HL-60 (cell line): ENCODE measurements around the gene ZNF77.
"Not testable (repeated sequence)": the region's sequence is repeated elsewhere in the genome, so short reads cannot be mapped to it uniquely, and the experiment has no call there.

Source experiments
- DNase-seq, 2 experiments: peaks; one replicate each; pipeline ENCODE4 v3.0.0-alpha.2; 2010 to 2020; ENCODE audit warnings: low read depth in 1 of 2, low spot score in 1 of 2
- H3K27ac ChIP-seq: fragments of 250-450 bp; sonication (Bioruptor Pico); replicated peaks from 2 replicates; pipeline ENCODE4 v1.5.1; 2020; ENCODE audit warnings: mild to moderate bottlenecking, moderate library complexity
- H3K27me3 ChIP-seq: fragments of 250-450 bp; sonication (Bioruptor Pico); 2 replicates; pipeline ENCODE4 v1.5.1; 2021; ENCODE audit warnings: mild to moderate bottlenecking, moderate library complexity; ENCODE audit not compliant: insufficient read depth, poor library complexity, severe bottlenecking
- H3K4me3 ChIP-seq: replicated peaks from 2 replicates; pipeline ENCODE4 v1.5.1; 2011; ENCODE audit warnings: mild to moderate bottlenecking, control low read depth, low read length; ENCODE audit not compliant: insufficient read depth
- GABPA ChIP-seq: IDR thresholded peaks from 2 replicates; pipeline ENCODE4 v1.6.1; 2012; ENCODE audit warnings: low read depth
- POLR2AphosphoS5 ChIP-seq: IDR thresholded peaks from 2 replicates; pipeline ENCODE4 v1.6.1; 2012; ENCODE audit warnings: low read depth
- REST ChIP-seq: IDR thresholded peaks from 2 replicates; pipeline ENCODE4 v1.6.1; 2012; ENCODE audit warnings: low read depth; ENCODE audit not compliant: insufficient replicate concordance
- SPI1 ChIP-seq: IDR thresholded peaks from 2 replicates; pipeline ENCODE4 v1.6.1; 2012; ENCODE audit warnings: low read depth, mild to moderate bottlenecking, borderline replicate concordance
- TF ChIP-seq, protein P1 (sequence below): IDR thresholded peaks from one replicate; pipeline ENCODE4 v1.5.1; 2011; ENCODE audit warnings: low read length, control low read depth, inconsistent platforms; ENCODE audit not compliant: insufficient read depth

ZNF77 gene

DNA sequence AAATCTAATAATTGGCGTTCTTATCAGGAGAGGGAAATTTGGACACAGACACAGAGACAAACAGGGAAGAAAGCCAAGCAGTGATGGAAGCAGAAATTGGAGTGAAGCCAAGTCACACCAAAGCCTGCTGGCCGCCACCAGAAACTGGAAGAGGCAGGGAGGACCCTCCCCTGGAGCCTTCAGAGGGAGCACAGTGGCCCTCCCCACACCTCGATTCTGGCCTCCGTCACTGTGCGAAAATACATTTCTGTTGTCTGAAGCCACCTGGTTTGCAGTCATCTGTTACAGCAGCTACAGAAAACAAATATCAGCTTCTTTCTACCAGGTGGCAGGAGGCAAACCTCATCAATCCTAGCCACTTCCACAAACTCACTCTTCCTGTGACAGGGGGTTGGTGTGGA is 24.3 kb upstream of the ZNF77 start:
- DNase-seq: no peak
- Histone ChIP-seq H3K4me3 (no peak overlapping the region), H3K27ac (no peak overlapping the region), H3K27me3 (peaks cover 4% of the 10 kb centered on the region)
- no peak for TF ChIP-seq POLR2AphosphoS5
- TF ChIP-seq, protein P1, sequence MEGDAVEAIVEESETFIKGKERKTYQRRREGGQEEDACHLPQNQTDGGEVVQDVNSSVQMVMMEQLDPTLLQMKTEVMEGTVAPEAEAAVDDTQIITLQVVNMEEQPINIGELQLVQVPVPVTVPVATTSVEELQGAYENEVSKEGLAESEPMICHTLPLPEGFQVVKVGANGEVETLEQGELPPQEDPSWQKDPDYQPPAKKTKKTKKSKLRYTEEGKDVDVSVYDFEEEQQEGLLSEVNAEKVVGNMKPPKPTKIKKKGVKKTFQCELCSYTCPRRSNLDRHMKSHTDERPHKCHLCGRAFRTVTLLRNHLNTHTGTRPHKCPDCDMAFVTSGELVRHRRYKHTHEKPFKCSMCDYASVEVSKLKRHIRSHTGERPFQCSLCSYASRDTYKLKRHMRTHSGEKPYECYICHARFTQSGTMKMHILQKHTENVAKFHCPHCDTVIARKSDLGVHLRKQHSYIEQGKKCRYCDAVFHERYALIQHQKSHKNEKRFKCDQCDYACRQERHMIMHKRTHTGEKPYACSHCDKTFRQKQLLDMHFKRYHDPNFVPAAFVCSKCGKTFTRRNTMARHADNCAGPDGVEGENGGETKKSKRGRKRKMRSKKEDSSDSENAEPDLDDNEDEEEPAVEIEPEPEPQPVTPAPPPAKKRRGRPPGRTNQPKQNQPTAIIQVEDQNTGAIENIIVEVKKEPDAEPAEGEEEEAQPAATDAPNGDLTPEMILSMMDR: no peak

DNA sequence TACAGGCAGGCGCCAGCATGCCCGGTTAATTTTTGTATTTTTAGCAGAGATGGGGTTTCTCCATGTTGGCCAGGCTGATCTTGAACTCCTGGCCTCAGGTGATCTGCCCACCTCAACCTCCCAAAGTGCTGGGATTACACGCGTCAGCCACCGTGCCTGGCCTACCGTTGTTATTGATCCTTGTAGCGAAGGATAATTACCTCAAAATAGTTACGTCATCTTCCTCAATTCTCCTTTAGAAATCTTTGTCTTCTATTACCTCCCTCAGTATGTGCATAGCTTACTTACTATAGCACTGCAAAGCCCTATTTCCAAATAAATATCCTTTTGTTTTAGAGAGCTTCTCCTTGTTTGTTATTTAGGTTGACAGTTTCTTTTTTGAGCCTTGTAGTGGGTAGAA is 23.2 kb upstream of the ZNF77 start:
- no peak for DNase-seq
- H3K4me3 ChIP-seq: no peak overlapping the region
- no peak for TF ChIP-seq SPI1
- TF ChIP-seq POLR2AphosphoS5: no peak
- TF ChIP-seq, protein P1: no peak
- no peak for TF ChIP-seq REST
- no peak for TF ChIP-seq GABPA
- H3K27me3 ChIP-seq: peaks cover 4% of the 10 kb centered on the region
- H3K27ac ChIP-seq: no peak overlapping the region

GRCh38 chr19:2964874-2965273 is 20.1 kb upstream of the ZNF77 start:
- DNase-seq: no peak
- TF ChIP-seq, protein P1: no peak
- TF ChIP-seq GABPA (no peak), POLR2AphosphoS5 (no peak), REST (no peak), SPI1 (no peak)
- no peak overlapping the region for H3K4me3 ChIP-seq
- no peak overlapping the region for H3K27ac ChIP-seq
- no peaks in the 10 kb centered on the region for H3K27me3 ChIP-seq

GRCh38 chr19:2963631-2964030 is 18.9 kb upstream of the ZNF77 start:
- H3K27me3 ChIP-seq, H3K4me3 ChIP-seq, DNase-seq: not testable (repeated sequence)

More at GRCh38 chr19:2963631-2964030, 18.9 kb upstream of the ZNF77 start:
- not testable (repeated sequence) for H3K27ac ChIP-seq
